ENCODE data around the gene MTCH1. TPM values are rescaled to one million over a fixed set of nuclear protein-coding genes. Genes with fewer than 3 reads are reported as not detected.

The MTCH1 gene
- total RNA-seq, 1 experiment from 2014 or later: 161 TPM

DNA sequence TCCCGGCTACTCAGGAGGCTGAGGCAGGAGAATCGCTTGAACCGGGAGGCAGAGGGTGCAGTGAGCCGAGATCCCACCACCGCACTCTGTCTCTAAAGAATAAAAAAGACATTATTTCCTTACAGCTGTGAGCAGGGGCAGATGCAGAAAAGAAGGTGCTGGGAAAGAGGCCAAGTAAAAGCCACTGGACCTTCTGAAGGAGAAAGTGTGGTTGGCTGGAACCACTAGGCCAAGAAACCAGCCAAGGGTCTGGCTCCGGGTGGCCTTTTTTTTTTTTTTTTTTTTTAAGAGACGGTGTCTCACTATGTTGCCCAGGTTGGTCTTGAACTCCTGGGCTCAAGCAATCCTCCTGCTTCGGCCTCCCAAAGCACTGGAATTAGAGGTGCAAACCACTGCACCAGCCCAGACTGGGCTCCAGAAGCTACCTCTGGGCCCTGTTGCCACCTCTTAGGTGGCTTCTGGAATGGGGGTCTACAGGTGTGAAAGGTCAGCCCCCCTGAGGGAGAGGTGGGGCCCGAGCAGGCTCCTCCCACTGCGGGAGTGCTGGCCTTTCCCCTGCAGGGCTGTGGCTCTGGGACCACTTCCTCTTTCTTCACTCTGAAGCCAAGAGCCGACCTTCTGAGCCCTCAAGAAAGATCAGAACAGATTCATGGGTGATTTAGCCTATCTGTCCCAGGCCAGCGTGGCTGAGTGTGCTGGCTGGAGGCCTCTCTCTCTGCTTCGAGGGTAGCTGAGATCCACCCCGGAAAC is 19.2 kb upstream of the MTCH1 start, which contains the start of gene FGD2:
FGD2 (plus strand) TSS at position 595 of the 750 bp plus-strand sequence. CDS start 163 bp downstream, outside the sequence.
- no peaks in the 10 kb centered on the region for H3K9me3 ChIP-seq (ENCODE audit: control insufficient read depth in 1 of 2, insufficient read depth in 1 of 2, low read depth in 1 of 2, low read length in 2 of 2)
- DNase-seq (ENCODE audit: low read depth, low spot score) (no peak), ATAC-seq (no peak)
- H4K20me1 ChIP-seq (ENCODE audit: insufficient read depth): no peaks in the 10 kb centered on the region
- H3K27ac ChIP-seq (ENCODE audit: low read depth, low read length): no peak within 1 kb of the TSS
- intact Hi-C loops (cut with micrococcal nuclease): no loop called here
- ChIA-PET CTCF (no interaction called here), RAD21 (ENCODE audit: low non-redundant PET in 1 of 2, low total read pairs in 2 of 2, uncharacterized antibody in 2 of 2, unreplicated experiment in 2 of 2) (no interaction called here), POLR2A (no interaction called here)
- BruUV-seq (replicated peaks): no TSS peak
- H3K27me3 ChIP-seq (ENCODE audit: insufficient read depth, low read length): no peaks in the 10 kb centered on the region
- no peaks in the 10 kb centered on the region for H3K9me2 ChIP-seq (ENCODE audit: insufficient read depth)
- H3K9ac ChIP-seq (ENCODE audit: low read length): no peak within 1 kb of the TSS
- TF ChIP-seq POLR2A (IDR thresholded peaks at IDR 0.05; ENCODE audit: borderline replicate concordance, extremely low read depth, insufficient read depth, insufficient read length) (no peak), EZH2phosphoT487 (IDR thresholded peaks at IDR 0.05; ENCODE audit: borderline replicate concordance) (no peak), TCF7L2 (IDR thresholded peaks at IDR 0.05; ENCODE audit: borderline replicate concordance, extremely low read depth, insufficient read depth, insufficient read length) (no peak), CEBPB (IDR thresholded peaks at IDR 0.05; ENCODE audit: low read depth) (no peak), RAD21 (IDR thresholded peaks at IDR 0.05; ENCODE audit: low read depth) (no peak), SRF (IDR thresholded peaks at IDR 0.05; ENCODE audit: low read depth) (no peak), ZNF274 (IDR thresholded peaks at IDR 0.05; ENCODE audit: low read depth, low read length) (no peak), CBX3 (IDR thresholded peaks at IDR 0.05; ENCODE audit: low read depth) (no peak), JUND (IDR thresholded peaks at IDR 0.05) (no peak), EGR1 (IDR thresholded peaks at IDR 0.05; ENCODE audit: low read depth) (no peak), ZFX (IDR thresholded peaks at IDR 0.05) (no peak), SIN3A (IDR thresholded peaks at IDR 0.05; ENCODE audit: low read depth) (no peak)
- TF ChIP-seq, protein P1, sequence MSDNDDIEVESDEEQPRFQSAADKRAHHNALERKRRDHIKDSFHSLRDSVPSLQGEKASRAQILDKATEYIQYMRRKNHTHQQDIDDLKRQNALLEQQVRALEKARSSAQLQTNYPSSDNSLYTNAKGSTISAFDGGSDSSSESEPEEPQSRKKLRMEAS (IDR thresholded peaks at IDR 0.05): no peak
- TF ChIP-seq, protein P2, sequence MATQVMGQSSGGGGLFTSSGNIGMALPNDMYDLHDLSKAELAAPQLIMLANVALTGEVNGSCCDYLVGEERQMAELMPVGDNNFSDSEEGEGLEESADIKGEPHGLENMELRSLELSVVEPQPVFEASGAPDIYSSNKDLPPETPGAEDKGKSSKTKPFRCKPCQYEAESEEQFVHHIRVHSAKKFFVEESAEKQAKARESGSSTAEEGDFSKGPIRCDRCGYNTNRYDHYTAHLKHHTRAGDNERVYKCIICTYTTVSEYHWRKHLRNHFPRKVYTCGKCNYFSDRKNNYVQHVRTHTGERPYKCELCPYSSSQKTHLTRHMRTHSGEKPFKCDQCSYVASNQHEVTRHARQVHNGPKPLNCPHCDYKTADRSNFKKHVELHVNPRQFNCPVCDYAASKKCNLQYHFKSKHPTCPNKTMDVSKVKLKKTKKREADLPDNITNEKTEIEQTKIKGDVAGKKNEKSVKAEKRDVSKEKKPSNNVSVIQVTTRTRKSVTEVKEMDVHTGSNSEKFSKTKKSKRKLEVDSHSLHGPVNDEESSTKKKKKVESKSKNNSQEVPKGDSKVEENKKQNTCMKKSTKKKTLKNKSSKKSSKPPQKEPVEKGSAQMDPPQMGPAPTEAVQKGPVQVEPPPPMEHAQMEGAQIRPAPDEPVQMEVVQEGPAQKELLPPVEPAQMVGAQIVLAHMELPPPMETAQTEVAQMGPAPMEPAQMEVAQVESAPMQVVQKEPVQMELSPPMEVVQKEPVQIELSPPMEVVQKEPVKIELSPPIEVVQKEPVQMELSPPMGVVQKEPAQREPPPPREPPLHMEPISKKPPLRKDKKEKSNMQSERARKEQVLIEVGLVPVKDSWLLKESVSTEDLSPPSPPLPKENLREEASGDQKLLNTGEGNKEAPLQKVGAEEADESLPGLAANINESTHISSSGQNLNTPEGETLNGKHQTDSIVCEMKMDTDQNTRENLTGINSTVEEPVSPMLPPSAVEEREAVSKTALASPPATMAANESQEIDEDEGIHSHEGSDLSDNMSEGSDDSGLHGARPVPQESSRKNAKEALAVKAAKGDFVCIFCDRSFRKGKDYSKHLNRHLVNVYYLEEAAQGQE (IDR thresholded peaks at IDR 0.05; ENCODE audit: low read depth): no peak
- H3K79me2 ChIP-seq (ENCODE audit: insufficient read depth, low read length): no peaks in the 10 kb centered on the region
- no peaks in the 10 kb centered on the region for H3K36me3 ChIP-seq (ENCODE audit: control insufficient read depth in 1 of 2, insufficient read depth in 2 of 2, low read length in 2 of 2)
- H3K4me1 ChIP-seq (ENCODE audit: control insufficient read depth in 1 of 2, insufficient read depth in 2 of 2, low read length in 2 of 2): no peaks in the 10 kb centered on the region
- H3K4me3 ChIP-seq (replicated peaks in 1 of 2; ENCODE audit: low read depth in 1 of 2, low read length in 2 of 2): no peak within 1 kb of the TSS
- H2AFZ ChIP-seq (ENCODE audit: low read depth, low read length, poor library complexity, severe bottlenecking): no peak within 1 kb of the TSS
- no peak within 1 kb of the TSS for H3K4me2 ChIP-seq (ENCODE audit: low read length)

All from HCT116 (cell line).